IMR-90 (cell line): ENCODE measurements around the gene HTT. TPM values are rescaled to one million over a fixed set of nuclear protein-coding genes. Genes with fewer than 3 reads are reported as not detected.

ENCODE experiments used
- ATAC-seq: fragments of 200-7000 bp; cut with Tn5 transposase; 2 replicates; pipeline ENCODE4 v1.9.1; 2020; ENCODE audit warnings: low read depth, mild to moderate bottlenecking, moderate library complexity
- BruUV-seq: library from RNA; stranded (reverse); fragments of 400-500 nt; replicated peaks from 2 replicates; lab custom pipeline; 2021; lab: Mats Ljungman, UMichigan
- CTCF ChIA-PET: fragments of 300-600 bp; formaldehyde crosslinking; extraction: SDS; loops from one replicate; lab custom pipeline; 2021; ENCODE audit warnings: antibody characterized with exemption; lab: Yijun Ruan, JAX
- POLR2A ChIA-PET: fragments of 300-600 bp; sonication (Branson Sonifier 250); formaldehyde crosslinking; loops from one replicate; lab custom pipeline; 2022; ENCODE audit warnings: antibody characterized with exemption; ENCODE audit not compliant: unreplicated experiment; lab: Charles Lee
- DNase-seq: peaks from one replicate; pipeline ENCODE4 v3.0.0; 2013
- H2AFZ ChIP-seq: replicated peaks from 2 replicates; pipeline ENCODE3; 2013; ENCODE audit warnings: low read length, mild to moderate bottlenecking; ENCODE audit not compliant: poor library complexity
- H2AK5ac ChIP-seq: 2 replicates; pipeline ENCODE4 v1.6.1; 2013; ENCODE audit warnings: low read depth, low read length, inconsistent platforms
- H2AK9ac ChIP-seq: replicated peaks from 2 replicates; pipeline ENCODE3; 2013; ENCODE audit warnings: mild to moderate bottlenecking, low read depth, low read length, moderate library complexity; ENCODE audit not compliant: poor library complexity
- H2BK120ac ChIP-seq: 2 replicates; pipeline ENCODE4 v1.6.1; 2013; ENCODE audit warnings: low read depth, low read length, inconsistent platforms
- H2BK15ac ChIP-seq: 3 replicates; pipeline ENCODE4 v1.6.1; 2013; ENCODE audit warnings: low read depth, low read length, inconsistent platforms
- H2BK20ac ChIP-seq: 2 replicates; pipeline ENCODE4 v1.6.1; 2013; ENCODE audit warnings: low read depth, mild to moderate bottlenecking, inconsistent platforms, low read length, moderate library complexity
- H2BK5ac ChIP-seq: 2 replicates; pipeline ENCODE4 v1.6.1; 2013; ENCODE audit warnings: mild to moderate bottlenecking, low read depth, low read length, inconsistent platforms; ENCODE audit not compliant: poor library complexity, severe bottlenecking
- H3K14ac ChIP-seq: replicated peaks from 2 replicates; pipeline ENCODE4 v1.6.1; 2013; ENCODE audit warnings: low read depth, low read length, inconsistent platforms
- H3K18ac ChIP-seq: 2 replicates; pipeline ENCODE4 v1.6.1; 2013; ENCODE audit warnings: low read depth, low read length, control low read depth
- H3K23ac ChIP-seq: 2 replicates; pipeline ENCODE4 v1.6.1; 2013; ENCODE audit warnings: low read depth, low read length, inconsistent platforms
- H3K27ac ChIP-seq: 2 replicates; pipeline ENCODE4 v1.5.1; 2013; ENCODE audit warnings: mild to moderate bottlenecking, control low read depth, low read length; ENCODE audit not compliant: insufficient read depth
- H3K27me3 ChIP-seq: 2 replicates; pipeline ENCODE4 v1.6.1; 2013; ENCODE audit warnings: low read length; ENCODE audit not compliant: control insufficient read depth, insufficient read depth
- H3K36me3 ChIP-seq: 2 replicates; pipeline ENCODE4 v1.6.1; 2013; ENCODE audit warnings: low read length, mixed read lengths; ENCODE audit not compliant: control insufficient read depth, insufficient read depth
- H3K4ac ChIP-seq: 2 replicates; pipeline ENCODE4 v1.6.1; 2013; ENCODE audit warnings: low read depth, low read length, inconsistent platforms
- H3K4me1 ChIP-seq: 2 replicates; pipeline ENCODE4 v1.6.1; 2013; ENCODE audit warnings: low read length, mixed read lengths; ENCODE audit not compliant: control insufficient read depth, insufficient read depth
- H3K4me2 ChIP-seq: 2 replicates; pipeline ENCODE4 v1.6.1; 2013; ENCODE audit warnings: low read depth, mild to moderate bottlenecking, control low read depth, low read length, moderate library complexity
- H3K4me3 ChIP-seq: 2 replicates; pipeline ENCODE4 v1.5.1; 2013; ENCODE audit warnings: low read depth, mild to moderate bottlenecking, control low read depth, low read length, moderate library complexity; ENCODE audit not compliant: insufficient read depth
- H3K56ac ChIP-seq: 2 replicates; pipeline ENCODE4 v1.6.1; 2013; ENCODE audit warnings: low read length, inconsistent platforms; ENCODE audit not compliant: insufficient read depth; ENCODE audit errors: extremely low read depth
- H3K79me1 ChIP-seq, 2 experiments: 2 replicates each; pipeline ENCODE4 v1.6.1; 2013; ENCODE audit warnings: low read length in 2 of 2, inconsistent platforms in 1 of 2, low read depth in 1 of 2
- H3K9ac ChIP-seq: 2 replicates; pipeline ENCODE4 v1.6.1; 2013; ENCODE audit warnings: low read depth, low read length, control low read depth
- H3K9me1 ChIP-seq: 2 replicates; pipeline ENCODE4 v1.6.1; 2013; ENCODE audit warnings: low read length, inconsistent platforms; ENCODE audit not compliant: insufficient read depth
- H3K9me3 ChIP-seq: 2 replicates; pipeline ENCODE4 v1.6.1; 2013; ENCODE audit warnings: low read length; ENCODE audit not compliant: control insufficient read depth, insufficient read depth
- H4K20me1 ChIP-seq: 2 replicates; pipeline ENCODE4 v1.6.1; 2013; ENCODE audit warnings: low read length, inconsistent platforms; ENCODE audit not compliant: insufficient read depth
- H4K5ac ChIP-seq: 2 replicates; pipeline ENCODE4 v1.6.1; 2013; ENCODE audit warnings: mild to moderate bottlenecking, low read depth, low read length, control low read depth
- H4K8ac ChIP-seq, 2 experiments: 2 replicates each; pipeline ENCODE4 v1.6.1; 2013; ENCODE audit warnings: low read depth in 2 of 2, low read length in 2 of 2, control low read depth in 1 of 2, inconsistent platforms in 1 of 2
- H4K91ac ChIP-seq: 2 replicates; pipeline ENCODE4 v1.6.1; 2013; ENCODE audit warnings: low read depth, low read length, inconsistent platforms; ENCODE audit not compliant: insufficient read depth
- NFE2L2 ChIP-seq: fragments of 150-350 bp; IDR thresholded peaks from 2 replicates; pipeline ENCODE4 v1.6.1; 2016; ENCODE audit warnings: low read depth, mild to moderate bottlenecking, low read length
- WGBS, 2 experiments: methylation state at CpG; one replicate each; pipeline versions ENCODE4 v1.1.5 to v1.1.7; 2013; ENCODE audit warnings: missing lambda C conversion rate in 2 of 2; ENCODE audit not compliant: insufficient read length in 1 of 2; ENCODE audit errors: extremely low coverage in 2 of 2; 5-methylcytosine and 5-hydroxymethylcytosine counted together
- dilution Hi-C: fragments of 300-500 bp; cut with HindIII; formaldehyde crosslinking; loops from one replicate; pipeline ENCODE4 v1.14.3; 2018; ENCODE audit warnings: low sequenced_read_pairs; ENCODE audit not compliant: unreplicated experiment
- in situ Hi-C: fragments of 300-500 bp; cut with MboI; formaldehyde crosslinking; loops from 3 replicates; pipeline ENCODE4 v1.14.3; 2019; ENCODE audit warnings: low sequenced_read_pairs, inconsistent platforms, mixed read lengths
- intact Hi-C: fragments of 100-400 bp; cut with micrococcal nuclease; formaldehyde crosslinking; loops from 2 replicates; pipeline ENCODE4 v1.10.0; 2022
- polyA plus RNA-seq, 3 experiments: library from polyadenylated mRNA; depleted of rRNA; stranded (reverse); fragments of >200 nt; gene quantifications; 2 replicates each; pipeline ENCODE4 v1.2.3, GENCODE V29; 2012; ENCODE audit warnings: low replicate concordance in 1 of 3
- total RNA-seq: library from RNA; depleted of rRNA; stranded (reverse); fragments of >200 nt; gene quantifications from 2 replicates; pipeline ENCODE4 v1.2.3, GENCODE V29; 2012

HTT gene
- total and polyA plus RNA-seq, 2 of the 4 experiments (the other 2 are of a cell fraction): 11.6 to 14.3 TPM

DNA sequence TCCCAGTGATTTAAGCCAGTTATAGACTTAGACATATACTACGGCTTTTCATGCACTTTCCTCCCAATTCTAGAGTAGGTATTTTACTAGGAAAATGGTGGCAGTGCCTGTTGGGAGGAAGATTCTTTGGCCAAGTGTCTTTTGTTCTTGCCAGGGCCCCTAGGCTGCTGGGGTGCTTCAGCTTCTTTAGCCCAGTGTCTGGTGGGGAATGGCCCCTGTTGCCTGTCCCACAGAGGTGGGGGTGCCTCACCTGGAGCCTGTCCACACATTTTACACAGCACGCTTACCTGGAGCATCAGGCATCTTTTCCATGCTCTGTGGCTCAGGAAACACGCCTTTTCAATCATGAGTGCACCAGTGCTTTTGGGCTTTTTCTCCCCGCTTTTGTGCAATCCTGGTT lies 141.3 kb downstream of the HTT start:
- no TSS peak for BruUV-seq
- no peak for TF ChIP-seq NFE2L2
- intact Hi-C loops: no loop called here

More for the DNA sequence above, 141.3 kb downstream of the HTT start:
- Histone ChIP-seq H3K4me3 (no peak overlapping the region), H3K27me3 (no peaks in the 10 kb centered on the region), H2BK20ac (no peak overlapping the region), H2BK120ac (no peak overlapping the region), H3K4me1 (no peaks in the 10 kb centered on the region), H2BK15ac (no peak overlapping the region), H3K23ac (no peak overlapping the region), H3K9ac (no peak overlapping the region), H3K14ac (no peak overlapping the region), H4K5ac (no peak overlapping the region), H2AFZ (no peak overlapping the region), H4K20me1 (no peaks in the 10 kb centered on the region), H3K4ac (no peak overlapping the region), H4K91ac (no peak overlapping the region), H3K79me1 (no peaks in the 10 kb centered on the region), H3K36me3 (peaks cover 57% of the 10 kb centered on the region), H3K18ac (no peak overlapping the region), H3K9me3 (no peaks in the 10 kb centered on the region), H3K4me2 (no peak overlapping the region), H3K56ac (no peak overlapping the region), H2AK9ac (no peak overlapping the region), H4K8ac (no peak overlapping the region), H2AK5ac (no peak overlapping the region), H2BK5ac (no peak overlapping the region), H3K9me1 (no peaks in the 10 kb centered on the region; the same call in 1 of the 2 replicates), H3K27ac (no peak overlapping the region)
- ATAC-seq (no peak), DNase-seq (no peak)
- ChIA-PET CTCF (interaction anchor here (1.1 kb wide), 1 partner anchor 27 kb away, joined by 3 read pairs; no protein-coding TSS in a partner anchor), POLR2A (no interaction called here)
- no CpG with 5 or more reads among the region's 4 CpGs for WGBS, 2 experiments
- in situ Hi-C loops: no loop called here
- dilution Hi-C loops: no loop called here
